CD4-positive, alpha-beta T cell treated with Interleukin-6 for 4 hours (primary cell): ENCODE data around the gene ZC3H10.
"Not testable (repeated sequence)": the region's sequence is repeated elsewhere in the genome, so short reads cannot be mapped to it uniquely, and the experiment has no call there.

Experiments used
- DNase-seq: peaks from one replicate; pipeline ENCODE4 v3.0.0-alpha.2; 2020; ENCODE audit warnings: mixed read lengths

ZC3H10 gene

DNA sequence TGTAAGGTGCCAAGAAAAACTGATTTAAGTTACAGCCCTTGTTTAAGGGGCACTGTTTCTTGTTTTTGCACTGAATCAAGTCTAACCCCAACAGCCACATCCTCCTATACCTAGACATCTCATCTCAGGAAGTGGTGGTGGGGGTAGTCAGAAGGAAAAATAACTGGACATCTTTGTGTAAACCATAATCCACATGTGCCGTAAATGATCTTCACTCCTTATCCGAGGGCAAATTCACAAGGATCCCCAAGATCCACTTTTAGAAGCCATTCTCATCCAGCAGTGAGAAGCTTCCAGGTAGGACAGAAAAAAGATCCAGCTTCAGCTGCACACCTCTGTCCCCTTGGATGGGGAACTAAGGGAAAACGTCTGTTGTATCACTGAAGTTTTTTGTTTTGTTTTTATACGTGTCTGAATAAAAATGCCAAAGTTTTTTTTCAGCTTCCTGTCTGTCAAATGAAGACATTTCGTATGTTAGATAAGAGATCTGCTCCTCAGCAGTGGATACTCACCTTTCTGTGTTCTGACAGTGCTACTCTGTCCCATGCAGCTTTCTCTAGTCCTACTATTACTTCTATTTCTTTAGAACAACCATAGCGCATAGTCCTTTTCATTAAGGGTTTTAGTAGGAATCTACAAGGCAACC lies 14.9 kb upstream of the ZC3H10 start:
- peak; percentile 34 for DNase-seq

DNA sequence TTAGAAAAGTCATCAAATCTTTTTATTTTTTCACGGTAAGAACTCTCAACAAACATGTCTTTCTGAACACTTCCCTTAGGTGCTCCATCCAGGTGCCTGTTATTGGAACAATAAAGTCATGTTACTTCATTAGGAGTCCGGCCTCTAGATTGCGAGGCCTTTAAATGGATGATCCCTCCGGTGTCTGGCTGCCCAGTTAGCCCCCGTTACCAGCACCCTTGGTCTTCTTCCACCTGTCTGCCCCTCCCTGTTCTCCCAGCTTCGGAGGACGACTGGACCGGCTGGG lies 14.3 kb upstream of the ZC3H10 start:
- no peak for DNase-seq

DNA sequence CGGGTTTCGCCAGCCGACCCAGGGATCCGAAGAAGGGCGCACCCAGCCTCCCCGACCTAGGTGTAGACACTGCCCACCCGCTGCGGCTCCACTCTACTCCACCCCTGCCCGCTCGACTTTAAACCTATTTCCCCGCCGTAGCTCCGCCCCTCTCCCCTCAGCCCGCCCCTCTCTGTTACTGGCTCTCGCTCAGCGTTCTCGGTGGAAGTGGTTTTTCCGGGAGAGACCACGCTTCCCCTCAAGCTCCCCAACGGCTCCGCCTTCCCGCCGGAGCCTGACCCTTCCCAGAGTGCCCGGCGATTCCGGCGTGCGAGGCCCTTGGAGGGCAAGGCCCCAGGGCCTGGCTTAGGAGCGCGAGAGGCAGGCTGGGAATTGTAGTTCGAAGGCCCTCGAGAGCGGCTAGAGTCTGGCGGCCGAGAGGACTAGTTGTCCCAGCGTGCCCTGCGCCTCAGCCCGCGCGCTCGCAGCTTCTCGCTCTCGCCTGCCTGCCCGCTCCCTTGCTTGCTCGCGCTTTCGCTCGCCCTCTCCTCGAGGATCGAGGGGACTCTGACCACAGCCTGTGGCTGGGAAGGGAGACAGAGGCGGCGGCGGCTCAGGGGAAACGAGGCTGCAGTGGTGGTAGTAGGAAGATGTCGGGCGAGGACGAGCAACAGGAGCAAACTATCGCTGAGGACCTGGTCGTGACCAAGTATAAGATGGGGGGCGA lies 13.8 kb upstream of the ZC3H10 start, which contains the start of gene PA2G4:
Gene PA2G4, plus strand, starts transcription at position 451 of the 706 bp plus-strand sequence. Its CDS starts 179 bp downstream, at position 630.
- DNase-seq, result peak; percentile 98

DNA sequence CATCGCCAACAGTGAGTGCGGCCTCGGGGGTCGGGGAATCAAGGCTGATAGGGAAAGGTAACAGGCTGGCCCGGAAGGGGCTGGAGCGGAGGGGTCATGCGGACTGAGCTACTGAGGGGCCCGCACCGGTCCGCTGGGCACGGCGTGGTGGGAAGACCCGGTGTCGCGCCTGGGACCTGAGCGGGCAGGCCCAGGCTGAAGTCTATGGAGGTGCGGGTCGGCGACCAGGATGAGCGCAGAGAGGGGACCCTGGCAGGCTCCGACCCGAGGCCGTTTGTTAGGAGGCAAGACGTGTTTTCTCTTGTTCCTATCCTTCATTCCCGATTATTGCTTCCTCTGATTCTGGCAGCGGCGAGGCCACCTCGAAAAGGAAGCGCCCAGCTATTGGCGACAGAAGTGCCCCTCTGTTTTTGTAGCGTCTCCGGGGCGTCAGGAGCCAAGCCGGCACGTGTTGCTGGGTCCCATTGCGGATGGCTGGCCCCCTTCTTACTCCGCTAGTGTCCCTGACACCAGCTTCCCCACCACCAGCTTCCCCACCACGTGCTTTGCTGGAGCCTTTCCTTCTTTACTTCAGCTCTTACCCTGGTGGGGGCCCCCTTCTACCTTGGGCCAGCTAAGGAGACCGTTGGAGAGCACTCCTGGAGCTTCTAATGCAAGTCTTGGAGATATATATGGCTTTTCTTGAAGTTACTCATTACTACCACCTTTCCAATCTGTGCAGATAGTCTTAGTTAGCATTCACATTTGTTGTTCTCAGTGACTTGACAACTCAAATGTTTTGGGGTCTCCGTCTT lies 13.1 kb upstream of the ZC3H10 start:
- peak; percentile 10 for DNase-seq

DNA sequence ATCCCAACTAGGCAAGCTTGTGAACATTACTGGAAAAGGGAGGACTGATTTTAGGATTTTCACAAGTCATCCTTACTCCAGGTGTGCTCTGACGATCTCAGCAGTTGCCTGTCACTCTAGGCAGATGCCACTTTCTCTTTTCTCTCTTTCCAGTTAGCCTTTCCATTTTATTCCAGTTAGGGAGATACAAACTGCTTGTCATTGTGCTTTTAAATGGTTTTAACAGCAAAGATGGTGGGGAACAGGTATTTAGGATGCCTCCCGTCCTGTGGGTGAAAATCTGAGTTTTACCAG lies 12.5 kb upstream of the ZC3H10 start:
- DNase-seq, result no peak

DNA sequence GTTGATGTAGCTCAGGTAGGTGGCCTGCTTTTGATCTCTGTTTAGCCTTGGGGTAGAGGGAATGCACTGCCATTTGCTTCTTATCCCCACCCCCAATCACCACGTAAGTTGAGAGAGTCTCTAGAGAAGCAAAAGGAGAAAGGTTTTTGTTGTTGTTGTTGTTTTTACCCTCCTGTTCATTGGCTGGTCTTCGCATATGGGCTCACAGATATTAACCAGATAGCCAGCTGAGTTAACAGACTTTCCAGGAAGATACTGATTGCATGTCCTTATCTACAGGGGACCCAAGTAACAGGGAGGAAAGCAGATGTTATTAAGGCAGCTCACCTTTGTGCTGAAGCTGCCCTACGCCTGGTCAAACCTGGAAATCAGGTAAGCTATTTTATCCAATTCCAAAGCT lies 10.8 kb upstream of the ZC3H10 start:
- no peak for DNase-seq

DNA sequence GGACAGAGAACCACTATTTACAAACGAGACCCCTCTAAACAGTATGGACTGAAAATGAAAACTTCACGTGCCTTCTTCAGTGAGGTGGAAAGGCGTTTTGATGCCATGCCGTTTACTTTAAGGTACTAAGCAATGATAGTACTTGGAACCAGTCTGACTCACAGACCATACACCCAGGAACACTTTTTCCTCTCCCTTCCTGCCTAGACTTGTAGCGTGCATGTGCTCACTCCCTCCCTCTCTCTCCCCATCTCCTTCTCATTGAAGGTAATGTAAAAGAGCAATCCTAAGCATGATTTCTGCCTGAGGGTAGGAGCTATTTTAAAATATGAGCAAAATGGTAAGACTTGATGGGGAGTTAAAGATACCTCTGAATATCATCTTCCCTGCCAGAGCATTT lies 7.5 kb upstream of the ZC3H10 start:
- no peak for DNase-seq

DNA sequence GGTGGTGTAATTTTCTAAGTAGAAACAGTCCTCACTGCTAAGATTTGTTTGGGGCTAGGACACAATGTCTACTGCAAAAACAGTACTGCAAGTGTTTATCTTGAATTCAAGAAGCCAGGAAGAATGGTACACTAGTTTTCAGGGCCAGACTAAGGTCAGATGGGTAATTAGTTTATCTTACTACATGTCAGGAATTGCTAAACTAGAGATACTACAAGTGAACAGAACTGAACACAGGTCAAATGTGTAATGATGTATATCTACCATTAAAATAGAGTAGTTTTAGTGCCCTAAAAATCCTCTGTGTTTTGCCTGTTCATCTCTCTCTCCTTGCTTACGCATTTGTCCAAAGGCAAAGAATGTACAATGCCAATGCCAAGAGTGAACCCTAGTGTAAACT lies 4.0 kb upstream of the ZC3H10 start:
- no peak for DNase-seq

DNA sequence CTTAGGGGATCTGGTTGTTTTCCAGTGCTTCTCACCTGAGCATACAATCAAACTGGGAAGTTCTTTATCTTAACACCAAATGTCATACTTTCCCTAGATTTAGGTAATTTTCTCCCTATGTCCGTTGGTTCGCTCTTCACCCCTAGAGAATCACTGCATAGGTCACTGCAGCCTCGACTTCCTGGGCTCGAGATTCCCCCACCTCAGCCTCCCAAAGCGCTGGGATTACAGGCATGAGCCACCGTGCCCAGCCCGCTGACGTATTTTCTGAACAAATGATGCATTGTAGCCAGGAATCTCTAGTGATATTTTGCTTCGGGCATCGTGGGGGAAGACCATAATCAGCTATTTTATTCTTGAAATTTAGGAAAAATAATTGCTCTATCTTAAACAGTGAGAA lies 2.7 kb upstream of the ZC3H10 start:
- no peak for DNase-seq

DNA sequence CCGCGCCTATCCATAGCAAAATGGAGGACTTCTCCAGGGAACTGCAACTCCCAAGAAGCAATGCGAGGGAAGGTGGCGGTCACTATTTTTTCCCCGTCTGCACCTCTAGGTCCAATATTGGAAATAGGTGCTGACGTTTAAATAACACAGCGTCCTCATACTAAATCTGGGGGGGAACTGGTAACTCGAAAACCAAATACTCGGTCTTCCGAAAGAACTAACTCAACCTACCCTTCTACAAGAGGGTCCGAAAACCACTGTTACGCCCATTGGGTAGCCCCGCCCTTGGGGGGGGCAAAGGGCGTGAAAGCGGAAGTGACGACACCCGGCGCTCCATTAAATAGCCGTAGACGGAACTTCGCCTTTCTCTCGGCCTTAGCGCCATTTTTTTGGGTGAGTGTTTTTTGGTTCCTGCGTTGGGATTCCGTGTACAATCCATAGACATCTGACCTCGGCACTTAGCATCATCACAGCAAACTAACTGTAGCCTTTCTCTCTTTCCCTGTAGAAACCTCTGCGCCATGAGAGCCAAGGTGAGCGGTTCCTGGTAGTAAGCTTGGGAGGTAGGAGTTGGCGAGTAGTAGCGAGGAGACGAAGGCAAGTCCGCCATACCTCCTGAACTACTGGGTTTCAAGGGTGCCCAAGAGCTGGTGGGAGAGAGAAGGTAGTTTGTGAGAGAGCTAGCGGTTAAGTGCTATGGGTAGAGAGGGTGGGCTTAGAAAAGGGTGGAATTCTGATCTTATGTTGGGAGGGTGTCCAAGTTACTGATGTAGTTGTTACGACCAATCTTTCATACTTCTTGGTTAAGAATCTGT lies 1.6 kb upstream of the ZC3H10 start, which contains the start of gene RPL41:
Gene RPL41, plus strand, starts transcription at position 367 of the 815 bp plus-strand sequence.
- DNase-seq, result peak; percentile 94

DNA sequence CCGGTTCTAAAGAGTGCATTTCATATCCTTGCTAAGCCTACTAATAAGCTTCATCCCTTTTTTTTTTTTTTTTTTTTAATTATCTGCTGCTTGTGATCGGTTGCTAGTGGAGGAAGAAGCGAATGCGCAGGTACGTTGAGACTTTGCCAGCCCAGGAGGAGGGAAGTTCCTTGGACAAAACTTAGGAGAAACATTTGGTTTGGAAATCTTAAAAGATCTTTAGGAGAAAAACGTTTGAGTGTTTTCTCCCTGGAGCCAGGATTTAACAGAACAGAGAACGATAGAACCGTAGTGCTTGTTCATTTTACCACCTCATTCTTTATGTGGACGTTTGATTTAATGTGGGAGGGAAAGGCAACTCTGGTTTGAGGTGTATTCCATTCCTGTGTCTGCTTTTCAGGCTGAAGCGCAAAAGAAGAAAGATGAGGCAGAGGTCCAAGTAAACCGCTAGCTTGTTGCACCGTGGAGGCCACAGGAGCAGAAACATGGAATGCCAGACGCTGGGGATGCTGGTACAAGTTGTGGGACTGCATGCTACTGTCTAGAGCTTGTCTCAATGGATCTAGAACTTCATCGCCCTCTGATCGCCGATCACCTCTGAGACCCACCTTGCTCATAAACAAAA lies 872 bp upstream of the ZC3H10 start:
- DNase-seq, result not testable (repeated sequence)

DNA sequence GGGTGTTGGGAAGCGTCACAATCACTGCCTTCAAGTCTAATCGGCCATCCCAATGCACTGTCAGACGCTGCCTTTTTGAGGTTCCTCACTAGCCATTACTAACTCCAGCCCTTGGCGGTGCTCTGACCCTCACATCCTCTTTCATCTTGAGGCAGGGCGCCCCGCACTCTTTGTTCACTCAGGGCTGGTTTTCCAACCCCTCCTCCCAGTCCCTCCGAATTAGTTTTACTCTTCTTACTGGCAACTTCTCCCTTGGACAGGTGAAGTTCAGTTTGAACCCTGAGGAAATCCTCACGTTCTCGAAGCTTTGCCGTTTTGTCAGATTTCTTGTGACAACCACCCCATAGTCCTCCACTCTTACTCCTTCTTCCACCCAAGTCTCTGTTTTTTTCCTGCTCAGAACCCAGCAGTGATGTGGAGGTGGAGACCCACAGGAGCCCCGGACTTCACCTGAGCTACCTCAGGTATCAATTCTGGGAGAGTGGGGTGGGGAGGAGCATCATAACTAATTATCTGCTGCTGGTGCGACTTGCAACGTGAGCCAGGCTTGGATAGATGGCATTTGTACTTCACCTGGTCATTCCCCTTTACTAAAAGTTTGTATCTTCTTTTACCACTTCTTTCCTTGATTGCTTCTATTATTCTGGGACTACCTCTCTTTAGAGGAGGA lies 757 bp downstream of the ZC3H10 start:
- no peak for DNase-seq

DNA sequence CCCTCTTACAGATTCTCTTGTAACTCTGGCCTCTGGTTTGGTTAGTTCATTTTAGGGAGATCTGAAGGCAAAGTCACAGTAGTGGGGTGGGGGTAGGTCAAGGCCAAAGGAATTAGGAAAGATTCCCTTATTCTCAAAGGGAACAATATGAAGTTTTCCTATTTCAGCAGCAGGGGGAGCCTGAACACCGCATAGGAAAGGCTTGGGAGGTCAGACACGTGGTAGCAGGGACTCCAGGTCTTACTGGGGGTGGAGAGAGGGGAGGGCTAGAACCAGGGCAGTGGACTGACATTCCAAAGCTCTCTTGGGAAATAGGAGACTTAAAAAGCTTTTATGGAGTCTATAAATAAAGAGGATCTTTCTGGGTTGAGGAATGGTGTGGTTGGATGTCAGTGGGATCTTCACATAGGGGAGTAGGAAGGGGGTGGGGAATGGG lies 1.3 kb downstream of the ZC3H10 start:
- peak; percentile 73 for DNase-seq

DNA sequence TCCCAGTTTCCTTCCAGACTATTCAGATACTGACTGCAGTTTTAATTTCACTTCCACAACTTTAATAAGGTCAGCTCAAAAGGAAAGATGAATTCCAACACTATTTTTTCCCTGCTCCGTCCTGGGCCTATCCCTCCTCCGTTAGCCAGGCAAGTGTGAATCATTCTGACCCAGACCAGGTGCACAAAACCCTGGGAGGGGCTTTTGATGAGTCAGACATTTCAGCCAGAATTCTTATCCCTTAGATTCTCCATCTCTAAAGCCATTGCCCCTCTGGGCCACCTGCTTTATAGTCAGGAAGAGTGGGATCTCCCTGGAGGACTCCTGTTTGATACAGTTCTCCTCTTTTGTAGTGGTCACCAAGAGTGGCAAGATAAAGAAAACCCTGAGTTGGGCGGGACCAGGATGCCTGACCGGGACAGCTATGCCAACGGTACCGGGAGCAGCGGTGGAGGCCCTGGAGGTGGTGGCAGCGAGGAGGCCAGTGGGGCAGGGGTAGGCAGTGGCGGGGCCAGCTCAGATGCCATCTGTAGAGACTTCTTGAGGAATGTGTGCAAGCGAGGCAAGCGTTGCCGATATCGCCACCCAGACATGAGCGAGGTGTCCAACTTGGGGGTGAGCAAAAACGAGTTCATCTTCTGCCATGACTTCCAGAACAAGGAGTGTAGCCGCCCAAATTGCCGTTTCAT lies 2.2 kb downstream of the ZC3H10 start:
- DNase-seq, result no peak

DNA sequence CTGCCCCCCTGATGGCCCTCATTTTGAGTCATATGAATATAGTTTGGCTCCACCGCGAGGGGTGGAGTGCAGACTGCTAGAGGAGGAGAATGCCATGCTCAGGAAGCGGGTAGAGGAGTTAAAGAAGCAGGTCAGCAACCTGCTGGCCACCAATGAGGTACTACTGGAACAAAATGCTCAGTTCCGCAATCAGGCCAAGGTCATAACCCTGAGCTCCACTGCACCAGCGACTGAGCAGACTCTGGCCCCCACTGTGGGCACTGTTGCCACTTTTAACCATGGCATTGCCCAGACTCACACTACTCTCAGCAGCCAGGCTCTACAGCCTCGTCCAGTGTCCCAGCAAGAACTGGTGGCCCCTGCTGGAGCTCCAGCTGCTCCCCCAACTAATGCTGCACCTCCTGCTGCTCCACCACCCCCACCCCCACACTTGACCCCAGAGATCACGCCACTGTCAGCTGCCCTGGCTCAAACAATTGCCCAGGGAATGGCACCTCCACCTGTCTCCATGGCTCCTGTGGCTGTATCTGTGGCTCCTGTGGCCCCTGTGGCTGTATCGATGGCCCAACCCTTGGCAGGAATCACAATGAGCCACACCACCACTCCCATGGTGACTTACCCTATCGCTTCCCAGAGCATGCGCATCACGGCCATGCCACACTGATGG lies 3.3 kb downstream of the ZC3H10 start:
- no peak for DNase-seq

DNA sequence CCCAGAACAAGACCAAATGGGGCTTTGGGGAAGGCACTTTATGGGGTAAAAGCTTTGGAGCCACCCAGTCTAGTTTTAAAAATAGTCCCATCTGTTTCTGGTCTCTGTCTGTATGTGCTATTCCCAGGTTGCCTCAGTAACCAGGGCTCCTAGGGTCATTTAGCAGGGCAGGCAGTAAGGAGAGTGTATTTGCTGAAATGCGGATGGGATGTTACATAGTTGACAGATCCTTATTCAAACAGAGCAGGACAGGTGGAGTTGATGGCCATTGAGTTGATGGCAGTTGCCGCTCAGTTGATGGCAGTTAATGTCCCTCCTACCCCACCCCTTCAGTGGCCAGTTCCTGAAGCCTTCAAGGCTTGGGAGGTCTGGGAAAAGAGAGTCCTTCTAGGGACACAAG lies 4.6 kb downstream of the ZC3H10 start:
- DNase-seq, result no peak

DNA sequence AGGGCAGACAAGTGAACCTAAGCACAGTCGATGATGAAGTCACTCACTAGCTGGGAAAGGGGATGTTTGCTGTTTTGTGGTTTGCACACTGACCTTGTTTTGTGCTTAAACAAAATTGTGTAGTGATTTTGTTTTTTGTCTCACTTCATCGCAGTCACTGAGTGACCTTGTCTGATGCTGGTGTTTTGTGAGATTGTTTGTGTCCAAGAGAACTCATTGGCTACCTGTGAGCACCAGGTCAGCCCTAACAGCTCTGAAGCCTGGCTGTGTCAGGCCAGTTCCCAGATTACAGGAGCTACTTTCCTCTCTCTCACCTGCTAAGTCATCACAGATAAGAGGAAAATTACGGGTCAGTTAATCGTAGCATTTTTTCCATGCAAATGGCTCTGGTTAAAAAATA lies 6.1 kb downstream of the ZC3H10 start:
- DNase-seq, result no peak

DNA sequence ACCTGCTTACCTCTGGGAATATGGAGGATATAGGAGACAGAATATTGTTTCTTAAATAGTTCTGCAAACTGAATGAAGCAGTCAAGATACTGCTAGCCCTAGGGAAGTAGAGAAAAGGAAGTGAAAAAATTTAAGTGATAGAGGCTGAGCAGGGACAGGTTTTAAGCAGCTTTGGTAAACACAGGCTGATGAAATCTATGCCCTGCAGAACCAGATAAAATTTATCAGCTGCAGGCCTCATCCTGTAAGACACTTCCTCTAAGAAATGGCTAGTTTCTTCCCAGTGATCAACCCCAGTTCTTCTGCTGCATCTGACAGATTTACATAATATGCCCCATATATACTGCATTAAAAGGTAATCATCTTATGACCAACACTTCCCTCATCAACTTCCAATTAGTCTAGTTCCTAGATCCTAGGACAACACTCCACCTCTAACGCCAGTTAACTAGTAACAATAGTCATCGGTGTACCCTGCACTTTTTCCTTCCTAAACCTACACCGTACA lies 8.7 kb downstream of the ZC3H10 start:
- DNase-seq, result no peak

DNA sequence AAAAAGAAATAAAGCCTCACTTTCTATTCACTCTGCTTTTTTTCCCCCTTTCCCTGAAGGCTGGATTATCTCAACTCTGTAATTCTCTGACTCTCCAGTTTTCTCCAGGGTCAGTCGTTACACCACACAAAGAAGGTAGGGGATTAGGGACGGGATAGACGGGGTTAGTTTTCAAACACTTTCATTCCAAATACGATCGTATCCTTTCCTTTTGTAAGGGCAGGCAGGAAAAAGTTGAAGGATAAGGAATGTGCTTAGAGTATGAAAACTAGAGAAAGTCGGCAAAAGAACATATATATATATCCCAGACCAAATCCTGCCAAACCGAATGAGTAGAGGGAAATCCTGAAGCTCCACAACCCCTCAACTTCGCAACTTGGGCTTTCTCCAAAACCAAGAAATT lies 9.4 kb downstream of the ZC3H10 start:
- DNase-seq, result no peak

DNA sequence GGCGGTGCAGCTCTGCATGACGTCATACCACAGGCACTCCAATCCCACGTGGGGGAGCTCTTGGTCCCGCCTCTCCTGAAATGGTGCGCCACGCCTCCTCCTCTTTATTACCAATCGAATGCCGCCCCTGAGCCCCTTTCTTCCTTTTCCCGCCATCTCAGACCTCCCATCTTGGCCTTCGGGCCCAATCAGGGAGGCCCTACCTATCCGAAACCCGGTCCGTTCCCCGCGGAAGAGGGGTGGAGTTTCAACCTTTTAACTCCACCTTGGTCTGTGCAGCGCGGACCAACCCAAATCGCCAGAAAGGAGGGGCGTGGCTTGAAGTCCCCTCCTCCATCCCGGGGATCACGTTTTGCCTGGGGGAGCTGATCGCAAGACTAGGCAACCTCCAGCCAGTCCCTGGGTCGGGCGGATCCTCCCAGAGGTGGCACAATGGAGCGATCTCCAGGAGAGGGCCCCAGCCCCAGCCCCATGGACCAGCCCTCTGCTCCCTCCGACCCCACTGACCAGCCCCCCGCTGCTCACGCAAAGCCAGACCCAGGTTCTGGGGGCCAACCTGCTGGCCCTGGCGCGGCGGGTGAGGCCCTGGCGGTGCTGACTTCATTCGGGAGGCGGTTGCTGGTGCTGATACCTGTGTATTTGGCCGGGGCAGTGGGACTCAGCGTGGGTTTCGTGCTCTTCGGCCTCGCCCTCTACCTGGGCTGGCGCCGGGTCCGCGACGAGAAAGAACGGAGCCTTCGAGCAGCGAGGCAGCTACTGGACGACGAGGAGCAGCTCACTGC lies 10.0 kb downstream of the ZC3H10 start, which contains the start of gene ESYT1:
Gene ESYT1, plus strand, starts transcription at position 380 of the 782 bp plus-strand sequence. Its CDS starts 53 bp downstream, at position 433.
- peak; percentile 98 for DNase-seq
